HG03280 (cell line): ENCODE data around the gene ADARB2.

Experiments
- ATAC-seq: cut with Tn5 transposase; IDR thresholded peaks from one replicate; pipeline ENCODE4 v1.9.1; 2021; ENCODE audit warnings: mild to moderate bottlenecking, moderate library complexity; ENCODE audit not compliant: unreplicated experiment

ADARB2 gene

DNA sequence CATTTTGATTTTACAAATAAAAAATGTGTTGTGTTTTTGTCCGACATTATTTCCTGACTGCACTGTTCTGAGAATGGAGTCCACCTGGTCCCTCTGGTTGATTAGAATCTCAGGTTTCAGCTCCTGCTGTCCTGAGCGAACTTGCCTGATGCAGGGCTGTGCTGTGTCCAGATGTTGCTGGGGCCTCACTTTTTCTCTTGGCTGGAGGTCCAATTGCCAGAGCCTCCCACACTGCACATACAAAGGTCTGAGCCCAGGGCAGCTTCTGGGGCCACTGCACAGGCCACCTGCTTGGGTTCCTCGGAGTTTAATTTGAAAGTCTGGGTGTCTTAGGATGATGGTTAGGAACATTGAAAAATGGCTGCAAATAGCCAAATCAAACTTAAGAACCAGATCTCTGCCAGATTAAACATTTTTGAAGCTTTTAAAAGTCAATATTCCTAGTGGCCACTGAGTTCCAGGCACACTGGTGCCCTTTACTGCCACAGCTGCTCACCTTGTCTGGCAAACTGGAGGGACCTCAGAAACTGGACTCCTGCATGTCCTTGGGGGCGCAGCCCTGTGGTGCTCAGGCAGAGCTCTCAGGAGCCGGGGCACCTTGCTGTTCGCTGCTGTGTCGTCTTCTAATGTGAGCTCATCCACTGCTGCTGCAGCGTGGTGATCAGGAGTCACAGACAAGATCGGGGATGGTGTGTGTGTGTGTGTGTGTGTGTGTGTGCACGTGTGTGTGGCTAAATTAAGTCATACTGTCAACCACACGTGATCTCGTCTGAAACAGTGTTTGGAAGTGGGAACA lies 606.1 kb downstream of the ADARB2 start:
- no peak for ATAC-seq

- ATAC-seq: no peak
These were observed 607.1 kb downstream of the ADARB2 start for GRCh38 chr10:1130226-1130625.

DNA sequence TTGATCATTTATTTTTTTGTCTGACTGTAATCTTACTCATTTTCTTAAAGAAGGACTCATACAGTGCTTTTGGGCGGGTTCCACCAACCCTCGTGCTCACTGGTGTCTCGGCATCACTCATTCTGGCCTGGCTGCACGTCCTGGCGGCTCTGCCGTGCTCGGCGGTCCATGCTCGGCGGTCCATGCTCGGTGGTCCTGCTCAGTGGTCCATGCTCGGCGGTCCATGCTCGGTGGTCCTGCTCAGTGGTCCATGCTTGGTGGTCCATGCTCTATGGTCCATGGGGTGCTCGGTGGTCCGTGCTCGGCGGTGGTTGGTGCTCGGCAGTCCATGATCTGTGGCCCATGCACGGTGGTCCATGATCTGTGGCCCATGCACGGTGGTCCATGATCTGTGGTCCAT lies 608.7 kb downstream of the ADARB2 start:
- no peak for ATAC-seq

GRCh38 chr10:1128115-1128514 lies 609.2 kb downstream of the ADARB2 start:
- ATAC-seq: no peak

DNA sequence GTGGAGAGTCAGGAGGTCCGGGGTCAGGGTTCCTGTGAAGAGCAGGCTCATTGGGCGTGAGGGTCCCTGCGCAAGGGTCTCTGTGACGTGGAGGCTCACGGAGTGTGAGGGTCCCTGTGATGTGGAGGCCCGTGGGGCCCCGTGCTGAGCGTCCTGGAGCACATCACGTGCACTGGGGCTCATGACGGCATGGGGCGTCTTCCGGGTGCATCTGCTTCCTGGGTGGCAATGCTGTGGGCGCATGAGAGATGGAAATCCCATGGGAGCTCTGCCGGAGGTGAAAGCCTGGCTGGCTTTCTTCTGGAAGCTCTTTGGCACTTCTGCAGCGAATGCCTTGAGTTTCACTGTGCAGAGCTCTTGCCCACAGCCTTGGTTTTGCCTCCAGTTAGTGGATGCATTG lies 609.7 kb downstream of the ADARB2 start:
- ATAC-seq: no peak
